Left lobe of liver (tissue), 2 donors: ENCODE results near the gene OPN4. TPM values are rescaled to one million over a fixed set of nuclear protein-coding genes. Genes with fewer than 3 reads are reported as not detected.
"Not testable (repeated sequence)": the region's sequence is repeated elsewhere in the genome, so short reads cannot be mapped to it uniquely, and the experiment has no call there.

Experiments
- ATAC-seq: fragments of 200-7000 bp; cut with Tn5 transposase; one replicate; pipeline ENCODE4 v1.9.1; 2020; ENCODE audit warnings: mild to moderate bottlenecking, moderate library complexity
- DNase-seq: peaks from one replicate; pipeline ENCODE4 v3.0.0-alpha.2; 2020; ENCODE audit warnings: low spot score
- total RNA-seq: library from RNA; stranded (reverse); gene quantifications from one replicate; pipeline ENCODE4 v1.2.1, GENCODE V29; 2021
- donor health status: DM: no; HTN: no; CAD: no; lungs with moderate emphysema.
- donor health status: DM: no; HTN: yes; CAD: no.

The OPN4 gene, protein sequence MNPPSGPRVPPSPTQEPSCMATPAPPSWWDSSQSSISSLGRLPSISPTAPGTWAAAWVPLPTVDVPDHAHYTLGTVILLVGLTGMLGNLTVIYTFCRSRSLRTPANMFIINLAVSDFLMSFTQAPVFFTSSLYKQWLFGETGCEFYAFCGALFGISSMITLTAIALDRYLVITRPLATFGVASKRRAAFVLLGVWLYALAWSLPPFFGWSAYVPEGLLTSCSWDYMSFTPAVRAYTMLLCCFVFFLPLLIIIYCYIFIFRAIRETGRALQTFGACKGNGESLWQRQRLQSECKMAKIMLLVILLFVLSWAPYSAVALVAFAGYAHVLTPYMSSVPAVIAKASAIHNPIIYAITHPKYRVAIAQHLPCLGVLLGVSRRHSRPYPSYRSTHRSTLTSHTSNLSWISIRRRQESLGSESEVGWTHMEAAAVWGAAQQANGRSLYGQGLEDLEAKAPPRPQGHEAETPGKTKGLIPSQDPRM
- total RNA-seq, result not detected

DNA sequence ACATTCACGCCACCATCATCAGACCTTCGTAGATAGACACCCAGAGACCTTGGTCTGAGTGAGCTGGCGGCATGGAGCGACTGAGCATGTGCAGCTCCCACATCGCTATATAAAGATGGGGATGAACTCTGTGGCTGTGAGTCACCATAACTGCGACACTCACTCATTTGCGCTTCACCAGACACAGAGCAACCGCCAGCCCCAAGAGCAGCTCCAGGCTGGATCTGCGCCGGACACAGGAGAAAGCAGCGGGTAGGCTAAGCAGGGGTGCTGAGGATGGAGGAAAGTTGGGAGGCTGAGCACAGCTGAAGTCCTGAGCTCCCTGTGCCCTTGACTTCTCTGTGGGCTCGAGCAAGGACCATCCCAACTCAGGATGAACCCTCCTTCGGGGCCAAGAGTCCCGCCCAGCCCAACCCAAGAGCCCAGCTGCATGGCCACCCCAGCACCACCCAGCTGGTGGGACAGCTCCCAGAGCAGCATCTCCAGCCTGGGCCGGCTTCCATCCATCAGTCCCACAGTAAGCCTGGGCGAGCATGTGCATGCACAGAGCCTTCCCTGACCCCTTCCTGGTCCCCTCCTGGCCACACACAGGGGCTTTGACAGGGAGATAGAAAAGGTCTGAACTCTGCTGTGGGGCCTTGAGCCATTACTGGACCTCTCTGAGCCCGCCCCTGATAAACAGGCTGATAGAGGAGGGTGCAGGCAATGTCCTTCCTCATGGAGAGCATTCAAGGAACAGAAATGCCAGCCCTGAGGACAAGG is at the start of gene OPN4:
OPN4 (plus strand) TSS at position 137 of the 762 bp plus-strand sequence; CDS start at position 374, 237 bp downstream.
- ATAC-seq (no peak), DNase-seq (no peak)

DNA sequence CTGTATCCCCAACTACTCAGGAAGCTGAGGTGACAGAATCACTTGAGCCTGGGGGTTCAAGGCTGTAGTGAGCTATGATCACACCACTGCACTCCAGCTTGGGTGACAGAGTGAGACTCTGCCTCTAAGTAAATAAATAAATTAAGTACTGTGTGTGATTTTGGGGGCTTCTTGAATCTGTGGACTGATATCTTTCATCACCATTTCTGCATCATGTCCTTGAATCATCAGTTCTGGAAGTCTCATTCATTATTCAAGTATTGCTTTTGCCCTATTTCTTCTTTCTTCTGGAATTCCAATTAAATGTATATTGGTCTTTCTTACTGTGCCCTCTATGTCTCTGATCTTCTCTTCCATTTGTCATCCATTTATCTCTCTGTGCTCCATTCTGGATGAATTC is 46.7 kb upstream of the OPN4 start:
- DNase-seq (no peak), ATAC-seq (no peak)

DNA sequence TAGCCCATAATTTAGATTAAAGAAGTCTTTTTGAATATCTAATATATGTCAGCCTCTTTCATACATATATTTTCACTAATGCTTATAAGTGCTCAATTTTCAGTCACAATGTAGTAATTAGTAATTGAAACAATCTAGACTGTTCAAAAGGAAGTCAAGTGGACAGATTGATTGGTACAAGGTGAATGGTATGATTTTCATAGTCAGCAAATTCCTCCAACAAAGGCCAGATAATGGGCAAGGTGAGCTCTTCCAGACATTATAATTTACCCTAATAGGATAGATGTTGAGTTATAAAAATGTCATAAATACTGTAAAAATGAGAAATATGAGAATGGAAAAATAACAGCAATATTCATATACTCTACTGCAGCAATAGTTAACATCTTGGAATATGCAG is 44.4 kb upstream of the OPN4 start:
- no peak for DNase-seq
- ATAC-seq, result no peak

DNA sequence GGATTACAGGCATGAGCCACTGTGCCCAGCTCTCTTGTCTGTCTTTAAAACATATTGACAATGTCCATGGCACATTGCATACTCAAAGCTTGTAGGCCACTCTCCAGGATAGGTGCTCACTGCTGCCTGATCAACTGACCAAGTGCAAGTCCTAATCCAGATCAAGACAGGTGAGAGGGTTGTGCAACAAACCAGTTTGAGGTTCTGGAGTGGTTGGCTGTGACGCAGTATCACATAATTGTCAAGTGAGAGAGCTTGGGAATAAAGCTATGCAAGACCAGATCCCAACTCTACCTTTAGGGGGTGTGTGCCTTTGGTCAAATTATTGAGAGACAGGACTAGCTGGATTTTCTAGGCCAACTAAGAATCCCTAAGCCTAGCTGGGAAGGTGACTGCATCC is 43.0 kb upstream of the OPN4 start:
- ATAC-seq (no peak), DNase-seq (peak; percentile 12)

DNA sequence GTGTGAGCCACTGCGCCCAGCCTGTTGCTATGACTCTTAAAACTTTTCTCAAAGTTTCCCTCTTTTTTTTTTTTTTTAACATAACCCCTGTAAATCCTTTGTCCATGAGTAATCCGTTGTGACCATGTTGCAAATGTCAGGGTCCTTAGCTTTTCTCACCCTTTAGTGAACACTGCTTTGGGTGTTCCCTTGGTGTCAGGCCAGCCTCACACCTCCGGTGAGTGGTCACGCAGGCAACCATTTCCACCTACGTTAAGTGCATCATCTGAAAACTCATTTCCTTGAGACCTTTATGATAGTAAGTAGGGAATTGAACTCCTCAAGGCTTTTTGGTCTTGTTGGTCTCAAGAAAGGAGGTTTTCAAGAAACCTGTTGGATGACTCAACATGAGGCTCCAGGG is 41.3 kb upstream of the OPN4 start:
- DNase-seq (no peak), ATAC-seq (no peak)

DNA sequence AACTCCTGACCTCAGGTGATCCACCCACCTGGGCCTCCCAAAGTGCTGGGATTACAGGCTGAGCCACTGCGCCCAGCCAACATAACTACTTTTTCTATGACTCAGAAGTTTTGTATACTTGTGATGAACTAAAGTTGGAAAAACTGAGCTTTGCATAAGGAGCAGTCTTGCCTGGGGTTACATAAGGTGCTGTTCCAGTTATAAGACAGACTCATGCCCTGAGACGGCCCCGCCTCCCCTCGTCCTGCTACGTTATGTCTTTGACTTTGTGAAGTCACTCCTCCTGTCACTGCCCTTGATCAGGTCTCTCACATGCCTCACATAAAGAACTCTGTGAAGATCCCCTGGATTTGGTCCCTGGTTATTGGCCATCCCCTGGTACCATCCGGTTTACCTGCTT is 40.4 kb upstream of the OPN4 start:
- no peak for ATAC-seq
- no peak for DNase-seq

DNA sequence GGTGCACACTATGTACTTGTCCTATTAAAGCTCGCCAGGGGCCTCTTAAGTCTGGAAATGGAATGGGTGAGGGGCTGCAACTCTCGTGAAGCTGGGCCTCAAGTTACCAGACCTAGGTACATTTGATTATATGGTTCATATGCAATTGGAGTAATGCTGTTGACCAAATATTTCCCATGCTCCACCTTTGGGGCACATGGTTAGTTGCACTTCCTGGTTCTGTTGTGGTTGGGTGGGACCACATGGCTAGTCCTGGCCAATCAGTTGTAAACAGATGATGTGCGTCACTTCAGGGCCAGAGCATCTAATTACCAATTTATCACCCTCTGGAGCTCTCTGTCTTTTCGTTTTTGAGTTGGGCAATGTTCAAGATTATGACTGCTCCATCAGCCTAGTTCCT is 39.5 kb upstream of the OPN4 start:
- DNase-seq, result no peak
- no peak for ATAC-seq

DNA sequence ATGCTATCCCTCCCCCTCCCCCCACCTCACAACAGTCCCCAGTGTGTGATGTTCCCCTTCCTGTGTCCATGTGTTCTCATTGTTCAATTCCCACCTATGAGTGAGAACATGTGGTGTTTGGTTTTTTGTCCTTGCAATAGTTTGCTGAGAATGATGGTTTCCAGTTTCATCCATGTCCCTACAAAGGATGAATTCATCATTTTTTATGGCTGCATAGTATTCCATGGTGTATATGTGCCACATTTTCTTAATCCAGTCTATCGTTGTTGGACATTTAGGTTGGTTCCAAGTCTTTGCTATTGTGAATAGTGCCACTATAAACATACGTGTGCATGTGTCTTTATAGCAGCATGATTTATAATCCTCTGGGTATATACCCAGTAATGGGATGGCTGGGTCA is 37.1 kb upstream of the OPN4 start:
- DNase-seq, ATAC-seq: not testable (repeated sequence)

DNA sequence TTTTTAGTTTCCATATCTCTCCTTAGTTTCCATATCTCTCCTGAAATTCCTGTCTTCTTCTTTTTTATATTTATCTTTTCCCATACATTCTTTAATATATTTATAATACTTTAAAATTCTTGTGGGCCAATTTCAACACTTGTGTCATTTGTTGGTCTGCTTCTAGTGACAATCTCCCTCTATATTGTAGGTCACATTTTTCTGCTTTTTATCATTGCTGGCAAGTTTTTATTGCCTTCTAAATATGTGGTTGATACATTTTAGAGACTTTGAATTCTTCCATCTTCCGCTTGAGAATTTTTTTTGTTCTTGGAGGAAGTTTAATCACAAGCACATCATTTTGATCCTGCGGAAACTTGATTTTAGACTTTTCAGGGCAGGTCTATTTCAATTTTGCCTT is 26.0 kb upstream of the OPN4 start:
- no peak for ATAC-seq
- DNase-seq, result no peak

DNA sequence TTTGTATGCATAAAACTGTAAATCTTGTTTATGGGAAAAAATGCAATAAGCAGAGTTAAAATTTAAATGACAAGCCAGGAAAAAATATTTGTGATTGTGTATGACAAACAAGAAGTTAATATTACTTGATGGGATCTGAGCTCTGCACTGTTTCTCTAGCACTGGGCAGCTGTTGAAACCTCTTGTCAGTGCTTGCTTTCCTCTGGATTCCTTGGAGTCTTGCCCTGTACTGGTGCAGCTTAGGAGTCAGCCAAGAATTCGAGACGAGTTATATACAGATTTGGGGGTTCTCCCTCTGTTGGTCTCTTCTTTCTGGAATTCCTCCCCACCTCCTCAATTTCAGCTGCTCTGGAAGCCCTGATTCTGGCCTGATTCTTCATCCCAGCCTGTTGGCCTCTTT is 24.3 kb upstream of the OPN4 start:
- DNase-seq, result no peak
- ATAC-seq, result no peak

DNA sequence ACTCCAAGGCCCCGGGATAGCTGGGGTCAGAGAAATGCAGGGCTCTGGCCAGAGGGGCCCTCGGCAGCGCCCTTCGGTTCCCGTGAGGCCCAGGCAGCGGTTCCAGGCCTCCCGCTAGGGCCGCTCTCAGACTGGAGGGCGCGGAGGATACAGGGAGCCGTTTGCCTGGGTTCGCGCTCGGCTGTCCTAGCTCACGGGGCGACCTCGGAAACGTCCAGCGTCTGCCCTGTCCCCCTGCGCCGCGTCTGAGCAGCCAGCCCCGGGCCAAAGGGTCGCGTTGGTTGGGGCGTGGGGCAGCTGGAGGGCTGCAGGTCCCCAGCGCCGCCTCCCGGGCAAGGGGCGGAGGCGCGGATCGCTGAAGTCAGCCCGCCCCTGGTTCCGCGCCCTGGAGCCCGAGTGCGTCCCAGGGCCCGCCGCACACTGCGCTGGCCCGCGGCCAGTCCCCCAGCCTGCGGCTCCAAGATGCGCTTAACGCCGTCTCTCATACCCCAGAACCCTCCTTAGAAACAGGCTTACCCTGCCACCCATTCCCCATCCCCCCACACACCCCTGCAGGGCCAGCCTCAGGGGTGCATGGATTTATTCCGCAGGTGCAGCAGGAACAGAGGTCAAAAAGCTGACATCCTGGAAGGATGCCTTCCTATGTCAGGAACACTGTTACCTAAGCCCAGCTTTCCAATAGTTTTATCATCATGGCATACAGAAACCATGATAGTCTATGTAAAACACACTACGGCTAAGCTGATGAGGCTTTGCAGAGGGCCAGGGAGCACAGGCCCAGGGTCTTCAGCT is 22.1 kb upstream of the OPN4 start:
- ATAC-seq (peak; percentile 81), DNase-seq (no peak)

DNA sequence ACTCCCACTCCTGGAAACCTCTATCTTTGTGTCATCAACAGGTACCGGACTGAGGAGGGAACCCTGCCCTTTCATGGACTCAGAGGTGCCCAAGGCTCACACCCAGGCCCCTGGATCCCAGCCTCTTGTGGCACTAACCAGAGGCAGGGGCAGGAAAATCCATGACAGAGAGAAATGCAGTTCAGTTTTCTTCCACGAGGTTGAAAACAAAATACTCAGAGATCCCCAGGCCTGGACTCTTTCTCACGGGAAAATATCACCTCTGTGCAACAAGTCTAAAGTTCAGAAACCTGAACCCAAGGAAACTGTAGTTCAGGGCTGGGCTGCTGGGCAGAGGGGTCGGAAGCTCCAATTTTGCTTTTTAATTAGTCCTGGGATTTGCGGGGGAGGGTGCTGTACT is 21.4 kb upstream of the OPN4 start:
- ATAC-seq, result peak; percentile 34

DNA sequence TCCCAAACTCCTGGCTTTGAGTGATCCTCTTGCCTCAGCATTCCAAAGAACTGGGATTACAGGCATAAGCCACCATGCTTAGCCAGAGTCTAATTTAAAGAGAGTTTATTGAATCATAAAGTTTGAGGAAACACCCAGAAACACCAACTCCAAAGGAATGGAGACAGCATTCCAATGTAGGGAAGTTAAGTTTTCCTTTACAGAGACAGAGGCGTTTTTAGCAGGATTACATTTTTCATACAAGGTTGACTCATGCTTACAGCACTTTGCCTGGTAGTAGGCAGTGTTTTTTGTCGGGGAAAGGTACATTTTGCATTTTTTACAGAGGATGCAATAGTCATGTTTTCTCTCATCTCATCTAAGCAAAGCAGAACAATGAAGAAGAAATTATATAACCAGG is 18.9 kb upstream of the OPN4 start:
- DNase-seq (no peak), ATAC-seq (no peak)

More for the DNA sequence above, 21.4 kb upstream of the OPN4 start:
- DNase-seq, result no peak

DNA sequence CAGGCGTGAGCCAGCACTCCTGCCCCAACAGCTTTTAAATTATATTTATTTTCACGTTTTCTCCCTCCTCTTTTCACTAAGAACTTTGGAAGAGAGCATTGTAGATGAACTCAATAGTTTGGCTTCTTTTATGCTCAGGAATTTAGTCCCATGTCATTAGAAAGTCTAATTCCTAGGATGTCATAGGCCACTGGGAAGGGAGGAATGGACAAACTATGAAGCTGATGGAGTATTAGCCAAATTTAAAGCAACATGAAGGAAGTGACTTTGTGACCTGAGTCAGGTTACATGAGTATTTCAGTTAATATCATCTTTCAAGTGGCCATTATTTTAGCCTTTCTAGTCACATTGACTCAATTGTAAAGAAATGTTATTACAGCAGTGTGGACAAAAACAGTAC is 18.0 kb upstream of the OPN4 start:
- DNase-seq (no peak), ATAC-seq (no peak)

DNA sequence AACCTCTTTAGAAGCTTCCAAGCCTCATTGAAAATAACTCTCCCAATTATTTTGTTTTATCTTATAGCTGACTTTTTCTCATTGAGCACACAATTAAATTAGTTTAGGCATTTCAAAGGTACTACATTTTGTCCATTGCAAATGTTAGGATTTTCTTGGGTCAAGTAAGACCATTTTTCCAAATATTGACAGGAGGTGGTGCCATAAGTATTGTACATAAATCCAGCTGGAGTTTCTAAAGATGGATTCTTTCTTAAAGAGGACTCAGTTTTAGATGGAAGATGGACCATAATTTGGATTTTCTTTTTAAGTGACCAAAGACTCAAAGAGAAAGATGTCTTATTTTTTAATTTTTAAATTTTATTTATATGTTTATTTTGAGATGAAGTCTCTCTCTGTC is 12.3 kb upstream of the OPN4 start:
- ATAC-seq (no peak), DNase-seq (no peak)

DNA sequence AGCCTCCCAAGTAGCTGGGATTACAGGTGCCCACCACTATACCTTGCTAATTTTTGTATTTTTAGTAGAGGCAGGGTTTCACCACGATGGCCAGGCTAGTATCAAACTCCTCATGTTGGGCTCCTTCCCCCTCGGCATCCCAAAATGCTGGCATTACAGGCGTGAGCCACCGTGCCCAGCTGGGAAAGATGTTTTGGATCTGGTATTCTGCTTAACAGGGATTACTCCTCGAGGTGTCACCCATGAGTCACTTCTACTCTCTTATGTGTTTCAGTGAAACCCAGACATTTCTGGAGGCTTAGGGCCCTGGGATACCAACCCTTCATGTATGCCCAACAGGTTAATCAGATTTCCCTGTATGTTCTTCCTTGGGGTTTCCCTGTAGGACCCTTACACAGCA is 11.8 kb upstream of the OPN4 start:
- ATAC-seq (no peak), DNase-seq (no peak)

DNA sequence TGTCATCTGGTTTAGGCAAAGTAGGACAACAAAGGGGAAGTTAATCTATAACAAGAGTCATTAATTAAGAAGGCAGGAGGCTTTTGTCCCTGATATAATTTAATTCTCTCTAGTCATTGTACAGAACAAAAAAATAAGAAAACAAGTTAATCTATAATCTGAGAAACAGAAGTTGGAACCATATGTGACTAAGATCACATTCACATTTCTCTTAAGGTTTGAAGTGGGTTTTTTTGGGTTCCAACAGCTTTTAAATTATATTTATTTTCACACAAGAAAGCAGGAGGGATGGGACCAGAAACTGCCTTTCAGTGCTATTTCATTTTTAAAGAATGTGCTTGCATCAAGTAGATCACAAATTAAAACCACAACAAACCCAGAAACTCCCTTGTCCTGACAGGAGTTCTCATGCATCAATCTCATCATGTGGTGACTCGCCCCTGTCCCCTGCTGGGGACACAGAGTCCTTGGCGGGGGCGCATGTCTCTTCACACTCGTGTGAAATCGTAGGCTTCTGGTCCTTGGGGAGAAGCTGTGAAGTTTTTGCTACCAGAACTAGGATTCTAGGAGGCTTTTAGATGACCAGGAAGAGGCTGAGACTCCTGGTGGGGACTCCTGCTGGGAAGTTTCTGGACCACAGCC is 10.1 kb upstream of the OPN4 start:
- no peak for ATAC-seq
- no peak for DNase-seq

DNA sequence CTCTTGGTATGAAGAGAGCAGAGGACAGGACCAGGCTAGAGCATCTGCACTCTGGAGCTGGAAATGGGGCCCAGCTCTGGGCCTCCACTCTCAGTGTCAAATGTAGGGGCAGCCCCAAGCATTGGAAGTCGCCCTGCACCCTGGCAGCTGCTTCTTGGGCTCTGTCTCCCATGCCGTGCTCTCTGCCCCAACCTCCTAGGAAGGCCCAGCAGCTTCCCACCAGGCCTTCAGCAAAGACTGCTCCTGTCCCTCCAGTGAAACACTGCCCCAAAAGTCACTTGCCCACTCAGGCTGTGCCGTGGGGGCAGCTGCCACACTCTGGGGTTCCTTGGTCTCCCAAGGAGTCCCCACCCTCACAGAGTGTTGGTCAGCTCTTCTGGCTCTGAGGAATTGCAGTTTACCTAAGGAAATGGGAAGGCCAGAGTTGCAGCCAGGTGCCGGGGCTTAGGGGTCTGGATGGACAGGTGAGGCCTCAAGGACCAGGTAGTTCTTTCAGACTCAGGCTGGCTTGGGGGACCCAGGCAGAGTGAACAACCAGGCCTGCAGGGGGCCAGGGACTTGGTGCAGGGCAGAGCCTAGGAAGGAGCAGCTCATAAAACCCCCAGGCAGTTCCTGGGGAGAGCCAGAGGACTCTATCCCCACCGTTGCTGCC is 9.4 kb upstream of the OPN4 start:
- ATAC-seq, result no peak

DNA sequence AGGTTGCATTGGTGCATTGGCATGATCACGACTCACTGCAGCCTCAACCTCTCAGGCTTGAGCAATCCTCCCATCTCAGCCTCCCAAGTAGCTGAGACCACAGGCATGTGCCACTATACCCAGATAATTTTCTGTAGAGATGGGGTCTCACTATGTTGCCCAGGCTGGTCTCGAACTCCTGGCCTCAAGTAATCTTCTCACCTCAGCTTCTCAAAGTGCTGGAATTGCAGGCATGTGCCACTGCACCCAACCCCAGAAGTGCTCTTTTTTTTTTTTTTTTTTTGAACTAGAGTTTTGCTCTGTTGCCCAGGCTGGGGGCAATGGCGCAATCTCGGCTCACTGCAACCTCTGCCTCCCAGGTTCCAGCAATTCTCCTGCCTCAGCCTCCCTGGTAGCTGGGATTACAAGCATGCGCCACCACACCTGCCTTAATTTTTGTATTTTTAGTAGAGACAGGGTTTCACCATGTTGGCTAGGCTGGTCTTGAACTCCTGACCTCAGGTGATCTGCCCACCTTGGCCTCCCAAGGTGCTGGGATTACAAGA is 8.7 kb upstream of the OPN4 start:
- DNase-seq, ATAC-seq: not testable (repeated sequence)

More for the DNA sequence above, 9.4 kb upstream of the OPN4 start:
- DNase-seq, result no peak

DNA sequence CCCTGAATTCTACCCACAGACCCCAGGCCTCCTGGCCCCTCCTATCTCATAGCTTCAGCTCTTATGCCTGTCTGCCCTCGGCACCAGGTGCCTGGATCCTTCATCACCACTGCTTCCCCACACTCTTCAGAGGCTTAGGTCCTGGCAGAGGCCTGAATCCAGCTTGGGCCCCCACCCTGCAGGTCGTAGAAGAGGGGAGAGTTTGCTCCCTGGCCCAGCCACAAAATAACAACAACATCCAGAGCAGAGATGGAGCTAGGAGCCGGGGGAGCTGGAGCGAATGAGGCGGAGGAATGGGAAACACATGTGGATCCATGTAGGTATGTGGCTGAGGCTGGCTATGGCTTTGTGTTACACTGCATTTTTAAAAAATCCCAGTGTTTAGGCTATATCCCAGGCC is 7.8 kb upstream of the OPN4 start:
- DNase-seq, result no peak
- ATAC-seq, result no peak
